Tibial artery (tissue), 4 donors: ENCODE results near the gene ACP7.
A peak's percentile ranks its signal among the peaks of the same experiment; 100 is the strongest.

Experiments
- DNase-seq, 2 donors: peaks; one replicate each; pipeline ENCODE4 v3.0.0-alpha.2; 2019
- H3K27ac ChIP-seq, 2 donors: fragments of 200-600 bp; sonication (generic) in 1 of 2; 1 replicate in 1 of 2; 2 replicates in 1 of 2; pipeline ENCODE4 v1.5.1; 2018 to 2019; ENCODE audit warnings: mild to moderate bottlenecking in 1 of 2
- H3K27me3 ChIP-seq, 2 donors: fragments of 200-600 bp; sonication (generic) in 1 of 2; one replicate each; pipeline versions ENCODE4 v1.5.1 to v1.6.0; 2016 to 2019
- H3K36me3 ChIP-seq, 3 donors: fragments of 200-600 bp; sonication (generic) in 2 of 3; one replicate each; pipeline ENCODE4 v1.5.1; 2016 to 2019; ENCODE audit warnings: mild to moderate bottlenecking in 2 of 3
- H3K4me1 ChIP-seq, 4 donors: fragments of 200-600 bp; sonication (generic) in 2 of 4; 1 replicate in 3 of 4; 2 replicates in 1 of 4; pipeline ENCODE4 v1.5.1; 2016 to 2019
- H3K4me3 ChIP-seq, 2 donors: fragments of 200-600 bp; sonication (generic) in 1 of 2; 1 replicate in 1 of 2; 2 replicates in 1 of 2; pipeline ENCODE4 v1.5.1; 2018 to 2019; ENCODE audit warnings: mild to moderate bottlenecking in 2 of 2
- H3K9me3 ChIP-seq, 3 donors: fragments of 200-600 bp; sonication (generic) in 1 of 3; one replicate each; pipeline ENCODE4 v1.5.1; 2016 to 2019
- CTCF ChIP-seq, 2 experiments: fragments of 200-600 bp in 1 of 2; fragments of 450-650 bp in 1 of 2; IDR thresholded peaks; one replicate each; pipeline ENCODE4 v1.5.1; 2017 to 2019; ENCODE audit warnings: antibody characterized with exemption in 2 of 2, mild to moderate bottlenecking in 1 of 2, moderate library complexity in 1 of 2
- intact Hi-C: fragments of 100-400 bp; cut with DNase I; formaldehyde crosslinking; loops from one replicate; pipeline ENCODE4 v1.15.0; 2023; ENCODE audit warnings: low total_unique reads

Gene ACP7

GRCh38 chr19:39122934-39123731 is 39.0 kb downstream of the ACP7 start:
- Histone ChIP-seq H3K9me3 (no peaks in the 10 kb centered on the region), H3K4me3 (no peak overlapping the region), H3K36me3 (no peaks in the 10 kb centered on the region), H3K27me3 (peaks cover 0 to 19% of the 10 kb centered on the region in 2 donors), H3K4me1 (peaks cover 0 to 39% (median 24%) of the 10 kb centered on the region in 4 donors), H3K27ac (no peak overlapping the region)
- intact Hi-C loops: loop anchor here (5.0 to 10.0 kb wide), 2 partner anchors 64 to 158 kb away; no protein-coding TSS in a partner anchor
- DNase-seq: no peak
- TF ChIP-seq CTCF (IDR thresholded peaks at IDR 0.05): no peak

- no peak overlapping the region for H3K4me3 ChIP-seq
- peaks cover 0 to 19% of the 10 kb centered on the region in 2 donors for H3K27me3 ChIP-seq
- intact Hi-C loops: loop anchor here (5.0 to 10.0 kb wide), 2 partner anchors 63 to 159 kb away; no protein-coding TSS in a partner anchor
- no peak overlapping the region for H3K27ac ChIP-seq
- H3K9me3 ChIP-seq: no peaks in the 10 kb centered on the region
- no peaks in the 10 kb centered on the region for H3K36me3 ChIP-seq
- no peak for TF ChIP-seq CTCF (IDR thresholded peaks at IDR 0.05)
- H3K4me1 ChIP-seq: peaks cover 0 to 49% (median 33%) of the 10 kb centered on the region in 4 donors
- DNase-seq: no peak
These were observed 40.1 kb downstream of the ACP7 start for GRCh38 chr19:39124136-39124764.

GRCh38 chr19:39125199-39125553 is 41.0 kb downstream of the ACP7 start:
- peaks cover 0 to 58% (median 38%) of the 10 kb centered on the region in 4 donors for H3K4me1 ChIP-seq
- H3K27ac ChIP-seq: peak overlapping the region; percentile 80 to 84
- no peaks in the 10 kb centered on the region for H3K9me3 ChIP-seq
- peaks cover 0 to 12% of the 10 kb centered on the region in 2 donors for H3K27me3 ChIP-seq
- no peak for DNase-seq
- H3K4me3 ChIP-seq: peak overlapping the region; percentile 75 to 93
- TF ChIP-seq CTCF (IDR thresholded peaks at IDR 0.05): no peak
- intact Hi-C loops: loop anchor here (5.0 to 10.0 kb wide), 2 partner anchors 160 to 217 kb away; partner anchors contain the start of gene SAMD4B
- no peaks in the 10 kb centered on the region for H3K36me3 ChIP-seq

- Histone ChIP-seq H3K4me3 (peak within 1 kb of the TSS; percentile 75 to 93), H3K4me1 (peaks cover 0 to 64% (median 42%) of the 10 kb centered on the region in 4 donors), H3K36me3 (no peaks in the 10 kb centered on the region), H3K9me3 (no peaks in the 10 kb centered on the region), H3K27me3 (peaks cover 0 to 6% of the 10 kb centered on the region in 2 donors), H3K27ac (peak within 1 kb of the TSS; percentile 80 to 84)
- peak; percentile 98 to 99 for DNase-seq
- intact Hi-C loops: loop anchor here (5.0 to 10.0 kb wide), 2 partner anchors 161 to 217 kb away; partner anchors contain the start of gene SAMD4B
- peak in 1 of 2 experiments; percentile 19 for TF ChIP-seq CTCF (IDR thresholded peaks at IDR 0.05)
These were observed 41.6 kb downstream of the ACP7 start, which contains the start of gene PAK4 for GRCh38 chr19:39125554-39126311. PAK4 (plus strand) TSS chr19:39125786; CDS start chr19:39169554, 43,768 bp downstream.
